ENCODE results near the gene PRKAR2A.

PRKAR2A gene

GRCh38 chr3:48847504-48848423 is at the start of gene PRKAR2A:
Gene PRKAR2A (minus strand): TSS chr3:48847874. CDS start chr3:48847596, 278 bp downstream.
- peak; percentile 87 for DNase-seq

- no peak for DNase-seq
These were observed 49.3 kb upstream of the PRKAR2A start for GRCh38 chr3:48896936-48897335.

- DNase-seq = no peak
These were observed 46.8 kb upstream of the PRKAR2A start for GRCh38 chr3:48894516-48894915.

GRCh38 chr3:48891606-48892005 is 43.9 kb upstream of the PRKAR2A start:
- DNase-seq = no peak

GRCh38 chr3:48885753-48886152 is 38.1 kb upstream of the PRKAR2A start:
- no peak for DNase-seq

- no peak for DNase-seq
These were observed 34.0 kb upstream of the PRKAR2A start for GRCh38 chr3:48881652-48882114.

- no peak for DNase-seq
These were observed 33.3 kb upstream of the PRKAR2A start for GRCh38 chr3:48881006-48881405.

- DNase-seq = no peak
These were observed 32.3 kb upstream of the PRKAR2A start for GRCh38 chr3:48879994-48880377.

GRCh38 chr3:48879307-48879993 is 31.8 kb upstream of the PRKAR2A start:
- no peak for DNase-seq

GRCh38 chr3:48877671-48878070 is 30.0 kb upstream of the PRKAR2A start:
- no peak for DNase-seq

GRCh38 chr3:48863122-48863521 is 15.4 kb upstream of the PRKAR2A start:
- no peak for DNase-seq

- no peak for DNase-seq
These were observed 11.5 kb upstream of the PRKAR2A start for GRCh38 chr3:48859206-48859605.

GRCh38 chr3:48858709-48859108 is 11.0 kb upstream of the PRKAR2A start:
- no peak for DNase-seq

GRCh38 chr3:48857641-48858040 is 10.0 kb upstream of the PRKAR2A start:
- no peak for DNase-seq

GRCh38 chr3:48856469-48856868 is 8.8 kb upstream of the PRKAR2A start:
- DNase-seq = no peak

GRCh38 chr3:48855681-48856447 is 8.2 kb upstream of the PRKAR2A start:
- no peak for DNase-seq

GRCh38 chr3:48852151-48852550 is 4.5 kb upstream of the PRKAR2A start:
- no peak for DNase-seq

GRCh38 chr3:48851407-48851806 is 3.7 kb upstream of the PRKAR2A start:
- DNase-seq = no peak

- DNase-seq = no peak
These were observed 1.3 kb upstream of the PRKAR2A start for GRCh38 chr3:48848816-48849515.

- DNase-seq = peak; percentile 67
These were observed 596 bp downstream of the PRKAR2A start for GRCh38 chr3:48847053-48847503.

- DNase-seq = no peak
These were observed 2.5 kb downstream of the PRKAR2A start for GRCh38 chr3:48845170-48845569.

- no peak for DNase-seq
These were observed 10.5 kb downstream of the PRKAR2A start for GRCh38 chr3:48837163-48837562.
